HCT116 (cell line): ENCODE results near the gene CECR2. TPM values are rescaled to one million over a fixed set of nuclear protein-coding genes. Genes with fewer than 3 reads are reported as not detected.

ENCODE experiments used
- ATAC-seq: fragments of 200-7000 bp; cut with Tn5 transposase; 2 replicates; pipeline ENCODE4 v1.9.1; 2020; ENCODE audit warnings: mild to moderate bottlenecking, moderate library complexity
- BruUV-seq: library from RNA; stranded (reverse); fragments of 400-500 nt; replicated peaks from 2 replicates; lab custom pipeline; 2021; lab: Mats Ljungman, UMichigan
- CTCF ChIA-PET: fragments of 300-600 bp; sonication (Branson Sonifier 250); formaldehyde crosslinking; loops from one replicate; lab custom pipeline; 2021; ENCODE audit warnings: antibody characterized with exemption; lab: Charles Lee
- POLR2A ChIA-PET: fragments of 300-600, 350-600 bp; sonication (Branson Sonifier 250); formaldehyde crosslinking; loops from one replicate; lab custom pipeline; 2021; ENCODE audit warnings: antibody characterized with exemption; lab: Charles Lee
- RAD21 ChIA-PET, 2 experiments: fragments of 300-600 bp; sonication (Branson Sonifier 250); formaldehyde crosslinking; loops; one replicate each; lab custom pipeline; 2023; ENCODE audit warnings: low total read pairs in 2 of 2; ENCODE audit not compliant: uncharacterized antibody in 2 of 2, unreplicated experiment in 2 of 2, low non-redundant PET in 1 of 2; lab: Charles Lee
- DNase-seq: peaks from one replicate; pipeline ENCODE4 v3.0.0-alpha.2; 2010; ENCODE audit warnings: low read depth, low spot score
- H2AFZ ChIP-seq: fragments of 200-600 bp; shearing (Covaris generic), sonication (generic); 2 replicates; pipeline ENCODE4 v1.6.1; 2017; ENCODE audit warnings: low read depth, mixed run types, mixed read lengths, antibody characterized with exemption, low read length; ENCODE audit not compliant: poor library complexity, severe bottlenecking
- H3K27ac ChIP-seq: 2 replicates; pipeline ENCODE4 v1.5.1; 2012; ENCODE audit warnings: low read depth, low read length
- H3K27me3 ChIP-seq: fragments of 200-600 bp; sonication (generic); 2 replicates; pipeline ENCODE4 v1.6.1; 2016; ENCODE audit warnings: mixed run types, low read length, mixed read lengths; ENCODE audit not compliant: insufficient read depth
- H3K36me3 ChIP-seq, 2 experiments: fragments of 200-500 bp in 1 of 2; fragments of 200-600 bp in 1 of 2; sonication (Bioruptor generic) in 1 of 2; sonication (generic) in 1 of 2; 2 replicates each; pipeline versions ENCODE4 v1.5.1 to v1.6.1; 2014 to 2016; ENCODE audit warnings: low read length in 2 of 2, inconsistent platforms in 1 of 2, mixed read lengths in 1 of 2, mixed run types in 1 of 2; ENCODE audit not compliant: insufficient read depth in 2 of 2, control insufficient read depth in 1 of 2
- H3K4me1 ChIP-seq, 2 experiments: fragments of 200-600 bp in 1 of 2; sonication (generic) in 1 of 2; 2 replicates each; pipeline versions ENCODE4 v1.5.1 to v1.6.1; 2012 to 2017; ENCODE audit warnings: low read length in 2 of 2, inconsistent platforms in 1 of 2, mild to moderate bottlenecking in 1 of 2, mixed read lengths in 1 of 2, mixed run types in 1 of 2, moderate library complexity in 1 of 2; ENCODE audit not compliant: insufficient read depth in 2 of 2, control insufficient read depth in 1 of 2
- H3K4me2 ChIP-seq: fragments of 200-600 bp; sonication (generic); 2 replicates; pipeline ENCODE4 v1.6.1; 2017; ENCODE audit warnings: mixed run types, low read length, mixed read lengths
- H3K4me3 ChIP-seq, 2 experiments: fragments of 200-600 bp in 1 of 2; sonication (generic) in 1 of 2; replicated peaks in 1 of 2; 2 replicates each; pipeline ENCODE4 v1.5.1; 2011 to 2016; ENCODE audit warnings: low read length in 2 of 2, control low read depth in 1 of 2, low read depth in 1 of 2, mild to moderate bottlenecking in 1 of 2, mixed read lengths in 1 of 2, mixed run types in 1 of 2
- H3K79me2 ChIP-seq: fragments of 200-600 bp; sonication (generic); 2 replicates; pipeline ENCODE4 v1.6.1; 2017; ENCODE audit warnings: mild to moderate bottlenecking, mixed run types, low read length, moderate library complexity, mixed read lengths; ENCODE audit not compliant: insufficient read depth
- H3K9ac ChIP-seq: fragments of 200-600 bp; sonication (generic); 2 replicates; pipeline ENCODE4 v1.6.1; 2016; ENCODE audit warnings: low read length, mixed read lengths
- H3K9me2 ChIP-seq: fragments of 200-600 bp; sonication (generic), shearing (Covaris generic); 2 replicates; pipeline ENCODE4 v1.6.1; 2017; ENCODE audit warnings: mixed run types, mild to moderate bottlenecking, moderate library complexity; ENCODE audit not compliant: insufficient read depth
- H3K9me3 ChIP-seq, 2 experiments: fragments of 200-500 bp in 1 of 2; fragments of 200-600 bp in 1 of 2; sonication (Bioruptor generic) in 1 of 2; sonication (generic) in 1 of 2; 2 replicates each; pipeline ENCODE4 v1.6.1; 2014 to 2017; ENCODE audit warnings: low read length in 2 of 2, mixed read lengths in 2 of 2, inconsistent platforms in 1 of 2, low read depth in 1 of 2, mild to moderate bottlenecking in 1 of 2, mixed run types in 1 of 2, moderate library complexity in 1 of 2; ENCODE audit not compliant: control insufficient read depth in 1 of 2, insufficient read depth in 1 of 2
- H4K20me1 ChIP-seq: fragments of 200-600 bp; sonication (generic), shearing (Covaris generic); 2 replicates; pipeline ENCODE4 v1.6.1; 2017; ENCODE audit warnings: mixed run types, mild to moderate bottlenecking, moderate library complexity; ENCODE audit not compliant: insufficient read depth
- CBX3 ChIP-seq: IDR thresholded peaks from 2 replicates; pipeline ENCODE4 v1.6.1; 2012; ENCODE audit warnings: low read depth
- ELF1 ChIP-seq: IDR thresholded peaks from 2 replicates; pipeline ENCODE4 v1.6.1; 2012; ENCODE audit warnings: low read depth, borderline replicate concordance
- EZH2 ChIP-seq: fragments of 200-600 bp; sonication (generic); IDR thresholded peaks from 2 replicates; pipeline ENCODE4 v1.6.1; 2017; ENCODE audit warnings: antibody characterized with exemption, mixed run types
- FOSL1 ChIP-seq: IDR thresholded peaks from 2 replicates; pipeline ENCODE4 v1.6.1; 2012; ENCODE audit warnings: low read depth
- JUND ChIP-seq: IDR thresholded peaks from 2 replicates; pipeline ENCODE4 v1.6.1; 2012
- MAX ChIP-seq: IDR thresholded peaks from 2 replicates; pipeline ENCODE4 v1.6.1; 2012
- POLR2A ChIP-seq: IDR thresholded peaks from 2 replicates; pipeline ENCODE4 v1.7.0; 2011; ENCODE audit warnings: borderline replicate concordance; ENCODE audit not compliant: insufficient read depth, insufficient read length; ENCODE audit errors: extremely low read depth
- POLR2AphosphoS5 ChIP-seq: IDR thresholded peaks from 2 replicates; pipeline ENCODE4 v1.6.1; 2011; ENCODE audit warnings: mild to moderate bottlenecking, low read depth, low read length, moderate library complexity
- RAD21 ChIP-seq: IDR thresholded peaks from 2 replicates; pipeline ENCODE4 v1.6.1; 2012; ENCODE audit warnings: low read depth, mild to moderate bottlenecking
- REST ChIP-seq: IDR thresholded peaks from 2 replicates; pipeline ENCODE4 v1.6.1; 2012; ENCODE audit warnings: low read depth
- SP1 ChIP-seq: IDR thresholded peaks from 2 replicates; pipeline ENCODE4 v1.6.1; 2012; ENCODE audit warnings: low read depth
- TCF7L2 ChIP-seq: IDR thresholded peaks from 2 replicates; pipeline ENCODE4 v1.7.0; 2011; ENCODE audit warnings: borderline replicate concordance, inconsistent platforms; ENCODE audit not compliant: insufficient read depth, insufficient read length; ENCODE audit errors: extremely low read depth
- ZNF274 ChIP-seq: fragments of 200-500 bp; sonication (Bioruptor generic); IDR thresholded peaks from 2 replicates; pipeline ENCODE4 v1.6.1; 2014; ENCODE audit warnings: mild to moderate bottlenecking, low read depth, low read length, inconsistent platforms
- intact Hi-C: fragments of 100-400 bp; cut with micrococcal nuclease; formaldehyde crosslinking; loops from 2 replicates; pipeline ENCODE4 v1.10.0; 2022
- total RNA-seq: library from RNA; stranded (reverse); gene quantifications from one replicate; pipeline ENCODE4 v1.2.1, GENCODE V29; 2021; ENCODE audit not compliant: unreplicated experiment
- TF ChIP-seq, protein P1 (sequence below), 3 experiments: fragments of 200-600 bp in 1 of 3; sonication (generic) in 1 of 3; IDR thresholded peaks in 2 of 3; conservative IDR thresholded peaks in 1 of 3; 2 replicates each; pipeline ENCODE4 v1.5.1; 2012 to 2017; ENCODE audit warnings: low read depth in 2 of 3, low read length in 2 of 3, antibody characterized with exemption in 1 of 3, borderline replicate concordance in 1 of 3, control low read depth in 1 of 3, mild to moderate bottlenecking in 1 of 3, mixed read lengths in 1 of 3, mixed run types in 1 of 3, moderate library complexity in 1 of 3; ENCODE audit not compliant: insufficient read depth in 1 of 3

CECR2 gene
- total RNA-seq, 1 experiment from 2014 or later = 6.0 TPM

GRCh38 chr22:17342361-17342760 lies 26.9 kb upstream of the CECR2 start:
- no peak overlapping the region for H2AFZ ChIP-seq

GRCh38 chr22:17343766-17344165 lies 25.5 kb upstream of the CECR2 start:
- ATAC-seq = no peak
- TF ChIP-seq POLR2AphosphoS5 (no peak), EZH2 (no peak), ZNF274 (no peak), SP1 (no peak), REST (no peak), CBX3 (no peak), JUND (no peak), RAD21 (no peak), FOSL1 (no peak), TCF7L2 (no peak), ELF1 (no peak)
- TF ChIP-seq, protein P1, sequence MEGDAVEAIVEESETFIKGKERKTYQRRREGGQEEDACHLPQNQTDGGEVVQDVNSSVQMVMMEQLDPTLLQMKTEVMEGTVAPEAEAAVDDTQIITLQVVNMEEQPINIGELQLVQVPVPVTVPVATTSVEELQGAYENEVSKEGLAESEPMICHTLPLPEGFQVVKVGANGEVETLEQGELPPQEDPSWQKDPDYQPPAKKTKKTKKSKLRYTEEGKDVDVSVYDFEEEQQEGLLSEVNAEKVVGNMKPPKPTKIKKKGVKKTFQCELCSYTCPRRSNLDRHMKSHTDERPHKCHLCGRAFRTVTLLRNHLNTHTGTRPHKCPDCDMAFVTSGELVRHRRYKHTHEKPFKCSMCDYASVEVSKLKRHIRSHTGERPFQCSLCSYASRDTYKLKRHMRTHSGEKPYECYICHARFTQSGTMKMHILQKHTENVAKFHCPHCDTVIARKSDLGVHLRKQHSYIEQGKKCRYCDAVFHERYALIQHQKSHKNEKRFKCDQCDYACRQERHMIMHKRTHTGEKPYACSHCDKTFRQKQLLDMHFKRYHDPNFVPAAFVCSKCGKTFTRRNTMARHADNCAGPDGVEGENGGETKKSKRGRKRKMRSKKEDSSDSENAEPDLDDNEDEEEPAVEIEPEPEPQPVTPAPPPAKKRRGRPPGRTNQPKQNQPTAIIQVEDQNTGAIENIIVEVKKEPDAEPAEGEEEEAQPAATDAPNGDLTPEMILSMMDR (IDR thresholded peaks at IDR 0.05 in 2 of 3, conservative IDR thresholded peaks at IDR 0.05 in 1 of 3; ENCODE audit: borderline replicate concordance in 1 of 3, insufficient read depth in 1 of 3, low read depth in 2 of 3, low read length in 2 of 3) = no peak

More at GRCh38 chr22:17342361-17342760, 26.9 kb upstream of the CECR2 start:
- Histone ChIP-seq H3K27ac (no peak overlapping the region), H3K9me2 (no peaks in the 10 kb centered on the region), H3K4me1 (no peaks in the 10 kb centered on the region), H3K36me3 (no peaks in the 10 kb centered on the region), H3K4me2 (no peak overlapping the region), H3K79me2 (no peaks in the 10 kb centered on the region), H3K27me3 (no peaks in the 10 kb centered on the region), H3K4me3 (no peak overlapping the region), H4K20me1 (no peaks in the 10 kb centered on the region), H3K9me3 (no peaks in the 10 kb centered on the region), H3K9ac (no peak overlapping the region)
- TF ChIP-seq ELF1 (no peak), POLR2A (no peak), SP1 (no peak), MAX (no peak)
- DNase-seq (no peak), ATAC-seq (no peak)
- CTCF ChIA-PET = no interaction called here
- intact Hi-C loops = no loop called here
- no TSS peak for BruUV-seq
- RAD21 ChIA-PET = no interaction called here
- POLR2A ChIA-PET = no interaction called here

More at GRCh38 chr22:17343766-17344165, 25.5 kb upstream of the CECR2 start:
- Histone ChIP-seq H3K9me3 (no peaks in the 10 kb centered on the region), H2AFZ (no peak overlapping the region), H3K4me2 (no peak overlapping the region), H3K27ac (no peak overlapping the region), H3K36me3 (no peaks in the 10 kb centered on the region), H3K4me3 (no peak overlapping the region), H3K9ac (no peak overlapping the region), H3K79me2 (no peaks in the 10 kb centered on the region), H3K4me1 (no peaks in the 10 kb centered on the region), H3K9me2 (no peaks in the 10 kb centered on the region), H4K20me1 (no peaks in the 10 kb centered on the region), H3K27me3 (no peaks in the 10 kb centered on the region)
- RAD21 ChIA-PET = no interaction called here
- DNase-seq = no peak
- CTCF ChIA-PET = interaction anchor here (0.7 kb wide), 1 partner anchor 30 kb away, joined by 3 read pairs; no protein-coding TSS in a partner anchor
- BruUV-seq = no TSS peak
- POLR2A ChIA-PET = no interaction called here
- intact Hi-C loops = no loop called here
